BLaER1 treated with 17β-estradiol and CSF1 and Interleukin-3, amounts not matched to agents 10 nM and 100 nM (cell line): ENCODE results near the gene SLC25A15.
A peak's percentile ranks its signal among the peaks of the same experiment; 100 is the strongest.
"Not testable (repeated sequence)": the region's sequence is repeated elsewhere in the genome, so short reads cannot be mapped to it uniquely, and the experiment has no call there.

Experiments
- H3K27ac ChIP-seq, 11 experiments: shearing (Covaris generic); formaldehyde crosslinking; 2 replicates each; pipeline ENCODE4 v1.8.1; 2022
- H3K27me3 ChIP-seq, 11 experiments: shearing (Covaris generic); formaldehyde crosslinking; 2 replicates each; pipeline ENCODE4 v1.8.1; 2022
- H3K36me3 ChIP-seq, 11 experiments: shearing (Covaris generic); formaldehyde crosslinking; 2 replicates each; pipeline ENCODE4 v1.8.1; 2022
- H3K4me1 ChIP-seq, 10 experiments: shearing (Covaris generic); formaldehyde crosslinking; 2 replicates each; pipeline ENCODE4 v1.8.1; 2022
- H3K4me2 ChIP-seq, 11 experiments: shearing (Covaris generic); formaldehyde crosslinking; 2 replicates each; pipeline ENCODE4 v1.8.1; 2022
- H3K4me3 ChIP-seq, 10 experiments: shearing (Covaris generic); formaldehyde crosslinking; 2 replicates each; pipeline ENCODE4 v1.8.1; 2022
- H3K9ac ChIP-seq, 11 experiments: shearing (Covaris generic); formaldehyde crosslinking; 2 replicates each; pipeline ENCODE4 v1.8.1; 2022
- H3K9me3 ChIP-seq, 11 experiments: shearing (Covaris generic); formaldehyde crosslinking; replicated peaks in 1 of 11; 2 replicates each; pipeline ENCODE4 v1.8.1; 2022
- H4K20me1 ChIP-seq, 11 experiments: shearing (Covaris generic); formaldehyde crosslinking; 2 replicates each; pipeline ENCODE4 v1.8.1; 2022
- Cebpa-rat ChIP-seq, 11 experiments: shearing (Covaris generic); IDR thresholded peaks; 2 replicates each; pipeline ENCODE4 v1.8.1; 2022

SLC25A15 gene

DNA sequence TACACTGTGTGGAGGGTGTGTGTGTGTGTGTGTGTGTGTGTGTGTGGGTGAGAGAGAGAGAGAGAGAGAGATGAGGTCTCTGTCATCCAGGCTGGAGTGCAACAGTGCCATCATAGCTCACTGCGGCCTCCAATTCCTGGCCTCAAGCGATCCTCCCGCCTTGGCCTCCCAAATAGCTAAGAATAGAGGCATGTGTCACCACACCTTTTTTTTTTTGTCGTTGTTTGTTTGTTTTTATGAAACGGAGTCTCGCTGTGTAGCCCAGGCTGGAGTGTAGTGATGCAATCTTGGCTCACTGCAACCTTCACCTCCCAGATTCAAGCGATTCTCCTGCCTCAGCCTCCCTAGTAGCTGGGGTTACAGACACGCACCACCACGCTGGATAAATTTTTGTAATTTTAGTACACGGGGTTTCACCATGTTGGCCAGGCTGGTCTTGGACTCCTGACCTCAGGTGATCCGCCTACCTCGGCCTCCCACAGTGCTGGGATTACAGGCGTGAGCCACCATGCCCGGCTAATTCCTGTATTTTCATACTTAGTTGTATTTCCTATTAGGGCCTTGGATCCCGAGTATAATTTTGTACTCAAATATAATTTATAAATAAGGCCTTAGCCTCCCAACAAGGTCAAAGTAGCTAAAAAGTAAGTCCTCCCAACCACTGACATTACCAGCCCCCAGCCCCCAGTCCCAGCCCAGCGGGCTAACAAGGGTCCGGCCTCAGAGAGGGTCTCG is 704 bp upstream of the SLC25A15 start:
- H3K4me3 ChIP-seq, result peak overlapping the region; percentile 65 to 82 (median 73)
- not testable (repeated sequence) for H3K27me3 ChIP-seq, H3K9me3 ChIP-seq, H3K36me3 ChIP-seq
- H4K20me1 ChIP-seq, result peaks cover 0 to 11% (median 0%) of the 10 kb centered on the region in 11 experiments; a peak in 1 of 22 replicates
- H3K9ac ChIP-seq, result peak overlapping the region; percentile 80 to 87 (median 85)
- peak overlapping the region; percentile 85 to 99 (median 96) for H3K4me2 ChIP-seq
- H3K27ac ChIP-seq, result peak overlapping the region; percentile 54 to 86 (median 80)
- H3K4me1 ChIP-seq, result peaks cover 21 to 59% (median 46%) of the 10 kb centered on the region in 10 experiments; a peak in 19 of 20 replicates
- TF ChIP-seq Cebpa-rat (IDR thresholded peaks at IDR 0.05), result peak in 1 of 11 experiments; percentile 39; a peak in 1 of 22 replicates

DNA sequence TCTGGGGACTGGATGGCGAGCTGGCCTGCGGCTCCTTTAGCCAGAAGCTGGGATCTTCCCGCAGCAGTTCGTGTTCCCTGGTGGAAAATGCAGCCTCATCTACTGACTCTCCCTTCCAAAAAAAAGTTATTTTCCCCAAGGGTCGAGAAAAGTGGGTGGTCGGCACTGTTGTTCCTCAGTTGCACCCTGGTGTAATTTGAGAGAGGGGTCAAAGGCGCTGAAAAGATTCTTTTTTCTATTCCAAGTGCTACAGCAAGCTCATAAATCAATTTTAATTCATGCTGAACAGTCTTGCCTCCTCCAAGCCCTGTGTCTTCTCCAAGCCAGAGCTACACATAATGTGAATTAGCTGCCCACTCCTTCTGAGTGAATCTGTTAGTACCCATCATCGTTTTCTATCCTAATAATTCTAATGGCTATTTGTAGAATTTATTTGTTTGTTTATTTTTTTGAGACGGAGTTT is 774 bp downstream of the SLC25A15 start:
- peak overlapping the region; percentile 80 to 87 (median 85) for H3K9ac ChIP-seq

DNA sequence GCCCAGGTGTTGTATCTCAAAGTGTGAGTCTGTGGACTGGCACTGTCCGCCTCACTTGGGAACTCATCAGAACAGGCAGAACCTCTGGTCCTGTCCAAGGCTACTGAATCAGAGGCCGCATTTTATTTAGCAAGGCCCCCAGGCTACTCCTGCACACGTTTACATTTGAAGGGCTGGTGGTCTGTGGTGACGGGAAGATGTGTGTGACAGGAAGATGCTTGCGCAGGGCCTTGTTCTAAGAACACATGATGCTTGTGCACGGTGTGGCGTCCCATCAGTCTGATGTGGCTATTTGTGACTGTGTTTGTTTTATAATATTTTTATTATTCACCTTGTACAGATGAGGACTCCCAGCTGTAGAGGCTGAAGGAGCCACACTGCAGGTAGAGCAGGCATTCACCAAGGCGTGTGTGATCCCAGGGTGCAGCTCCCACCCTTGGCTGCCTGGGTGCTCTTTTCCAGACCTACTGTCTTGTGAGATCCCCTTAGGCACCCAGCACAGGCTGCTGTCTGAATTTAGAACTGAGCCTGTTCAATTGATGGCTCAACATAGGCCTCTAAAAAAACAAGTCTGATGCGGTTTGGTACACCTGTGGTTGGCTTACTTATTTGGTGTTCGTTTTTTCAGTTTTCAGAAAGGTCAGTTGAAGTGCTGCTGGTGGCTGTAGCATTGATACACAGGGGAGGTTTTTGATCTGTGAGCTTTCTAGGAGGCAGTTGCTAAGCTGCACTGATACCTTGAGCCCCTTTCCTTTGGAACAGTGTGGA is 3.1 kb downstream of the SLC25A15 start:
- peaks cover 0 to 45% (median 31%) of the 10 kb centered on the region in 11 experiments; a peak in 20 of 22 replicates for H3K36me3 ChIP-seq
- H3K4me1 ChIP-seq, result peaks cover 2 to 53% (median 39%) of the 10 kb centered on the region in 10 experiments; a peak in 19 of 20 replicates
- TF ChIP-seq Cebpa-rat (IDR thresholded peaks at IDR 0.05), result no peak
- H3K27me3 ChIP-seq, result no peaks in the 10 kb centered on the region
- H3K9ac ChIP-seq, result no peak overlapping the region
- H3K27ac ChIP-seq, result no peak overlapping the region
- no peaks in the 10 kb centered on the region for H3K9me3 ChIP-seq
- no peak overlapping the region for H3K4me3 ChIP-seq
- peaks cover 0 to 11% (median 0%) of the 10 kb centered on the region in 11 experiments; a peak in 1 of 22 replicates for H4K20me1 ChIP-seq
- H3K4me2 ChIP-seq, result peak overlapping the region in 8 of 11 experiments; percentile 19 to 65 (median 51); a peak in 15 of 22 replicates

More for the DNA sequence above, 774 bp downstream of the SLC25A15 start:
- Histone ChIP-seq H4K20me1 (peaks cover 0 to 11% (median 0%) of the 10 kb centered on the region in 11 experiments; a peak in 1 of 22 replicates), H3K36me3 (peaks cover 0 to 24% (median 19%) of the 10 kb centered on the region in 11 experiments; a peak in 20 of 22 replicates), H3K27ac (peak overlapping the region in 10 of 11 experiments; percentile 74 to 86 (median 82); a peak in 18 of 22 replicates), H3K4me2 (peak overlapping the region; percentile 85 to 99 (median 96)), H3K27me3 (no peaks in the 10 kb centered on the region), H3K4me1 (peaks cover 12 to 59% (median 45%) of the 10 kb centered on the region in 10 experiments; a peak in 19 of 20 replicates), H3K9me3 (no peaks in the 10 kb centered on the region), H3K4me3 (peak overlapping the region; percentile 65 to 82 (median 73))
- TF ChIP-seq Cebpa-rat (IDR thresholded peaks at IDR 0.05), result no peak

DNA sequence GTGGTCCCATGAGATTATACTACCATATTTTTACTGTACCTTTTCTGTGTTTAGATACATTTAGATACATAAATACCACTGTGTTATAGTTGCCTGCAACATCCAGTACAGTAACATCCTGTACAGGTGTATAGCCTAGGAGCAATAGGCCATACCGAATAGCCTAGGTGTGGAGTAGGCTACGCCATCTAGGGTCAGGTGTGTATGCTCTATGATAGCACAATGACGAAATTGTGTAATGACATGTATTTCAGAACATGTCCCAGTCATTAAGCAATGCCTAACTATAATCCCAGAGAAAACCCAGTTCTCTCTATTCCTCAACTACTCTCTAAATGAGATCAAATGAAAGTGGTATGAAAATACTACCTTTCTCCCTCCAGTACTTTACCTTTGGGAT is 3.9 kb downstream of the SLC25A15 start:
- H3K4me1 ChIP-seq, result peaks cover 10 to 59% (median 44%) of the 10 kb centered on the region in 10 experiments
- no peak overlapping the region for H3K9ac ChIP-seq
- H3K27ac ChIP-seq, result no peak overlapping the region
- H3K4me2 ChIP-seq, result peak overlapping the region in 7 of 11 experiments; percentile 24 to 65 (median 52); a peak in 10 of 22 replicates
- H3K9me3 ChIP-seq, result no peaks in the 10 kb centered on the region
- peaks cover 0 to 45% (median 31%) of the 10 kb centered on the region in 11 experiments; a peak in 20 of 22 replicates for H3K36me3 ChIP-seq
- no peak overlapping the region for H3K4me3 ChIP-seq
- peaks cover 0 to 11% (median 0%) of the 10 kb centered on the region in 11 experiments; a peak in 1 of 22 replicates for H4K20me1 ChIP-seq
- TF ChIP-seq Cebpa-rat (IDR thresholded peaks at IDR 0.05), result no peak
- H3K27me3 ChIP-seq, result no peaks in the 10 kb centered on the region

DNA sequence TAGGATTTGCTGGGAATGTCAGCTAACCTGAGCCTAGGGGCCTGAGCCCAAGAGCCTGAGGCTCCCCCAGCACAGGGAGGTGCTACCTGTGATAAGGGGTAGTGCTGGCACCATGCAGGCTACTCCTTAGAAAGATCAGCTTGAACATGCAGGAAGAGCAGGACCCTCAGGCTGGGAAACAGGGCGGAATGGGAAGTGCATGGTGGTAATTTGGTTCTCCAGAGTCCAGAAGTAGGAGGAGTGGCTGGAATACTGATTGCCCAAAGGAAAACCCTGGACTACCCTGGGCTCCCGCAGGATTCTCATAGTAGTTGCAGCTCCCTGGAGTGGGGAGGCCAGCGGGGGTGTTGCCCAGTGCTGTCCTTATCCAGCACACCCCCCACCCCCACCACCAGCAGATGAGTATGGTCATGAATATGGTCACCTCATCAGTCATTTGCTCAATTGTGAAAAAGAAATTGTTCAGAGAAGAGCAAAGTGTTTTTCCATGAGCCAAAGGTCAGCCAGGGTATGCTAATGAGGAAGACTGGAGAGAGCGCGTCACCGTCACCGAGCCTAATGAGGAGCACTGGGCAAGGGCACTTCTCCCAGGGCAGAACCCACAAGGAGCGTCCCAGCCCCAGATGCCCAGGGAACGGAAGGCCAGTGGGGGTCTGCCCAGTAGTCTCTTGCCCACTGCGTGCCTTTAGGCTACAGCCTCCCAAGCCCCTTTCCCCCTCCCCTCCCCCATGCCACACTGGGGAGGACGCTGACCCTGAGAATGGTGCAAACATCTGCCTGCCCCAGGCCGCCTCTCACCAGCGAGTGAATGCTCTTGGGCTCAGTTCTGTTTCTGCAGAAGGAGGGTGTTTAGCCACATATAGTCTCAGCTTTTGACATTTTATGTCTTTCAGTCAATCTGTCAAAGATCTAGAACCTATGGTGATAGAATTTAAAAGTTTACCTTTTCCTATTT is 5.3 kb downstream of the SLC25A15 start:
- H3K9ac ChIP-seq, result no peak overlapping the region
- H4K20me1 ChIP-seq, result peaks cover 0 to 11% (median 0%) of the 10 kb centered on the region in 11 experiments; a peak in 1 of 22 replicates
- H3K4me3 ChIP-seq, result no peak overlapping the region
- H3K36me3 ChIP-seq, result peaks cover 0 to 53% (median 39%) of the 10 kb centered on the region in 11 experiments; a peak in 20 of 22 replicates
- no peak overlapping the region for H3K4me2 ChIP-seq
- no peaks in the 10 kb centered on the region for H3K27me3 ChIP-seq
- no peak overlapping the region for H3K27ac ChIP-seq
- H3K4me1 ChIP-seq, result peaks cover 16 to 66% (median 47%) of the 10 kb centered on the region in 10 experiments
- H3K9me3 ChIP-seq, result no peaks in the 10 kb centered on the region
- TF ChIP-seq Cebpa-rat (IDR thresholded peaks at IDR 0.05), result no peak

DNA sequence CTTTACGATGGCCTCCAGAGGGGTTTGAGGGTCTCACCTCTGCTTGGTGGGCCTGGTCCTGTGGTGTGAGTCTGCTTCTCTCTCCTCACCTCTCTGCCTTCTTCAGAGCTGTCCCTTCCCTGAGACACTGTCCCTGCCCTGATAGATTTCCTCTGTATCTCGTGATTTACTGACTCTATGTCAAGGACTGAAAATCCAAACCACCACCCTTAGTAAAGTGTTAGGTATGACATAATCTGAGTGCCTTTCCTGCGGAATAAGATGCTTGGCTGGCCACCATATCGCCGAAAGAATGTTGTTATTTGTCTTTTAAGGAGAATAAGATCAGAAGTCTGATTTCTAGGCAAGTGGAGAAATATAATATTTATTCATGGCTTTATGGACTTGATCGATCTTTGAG is 7.2 kb downstream of the SLC25A15 start:
- Histone ChIP-seq H3K4me3 (no peak overlapping the region), H3K4me1 (peaks cover 16 to 51% (median 37%) of the 10 kb centered on the region in 10 experiments)

DNA sequence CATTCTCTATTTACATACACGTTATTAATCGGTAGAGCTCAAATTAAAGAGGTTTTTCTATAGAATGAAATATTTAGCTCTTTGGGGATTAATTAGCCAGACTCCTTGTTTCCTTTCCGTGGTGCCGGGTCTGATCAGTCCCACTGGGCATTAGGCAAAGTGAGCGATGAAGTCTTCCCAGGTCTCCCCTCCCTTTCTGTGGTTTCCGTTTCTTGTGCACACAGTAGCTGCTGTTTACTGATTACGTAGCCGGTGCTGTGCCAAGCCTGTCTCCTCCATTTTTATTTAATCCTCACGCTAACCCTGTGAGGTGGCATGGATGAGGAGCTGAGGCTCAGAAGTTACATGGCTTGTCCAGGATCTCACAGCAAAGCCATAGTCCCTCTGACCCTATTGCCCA is 9.0 kb downstream of the SLC25A15 start:
- H3K4me2 ChIP-seq, result peak overlapping the region; percentile 59 to 89 (median 77)

More for the DNA sequence above, 7.2 kb downstream of the SLC25A15 start:
- H4K20me1 ChIP-seq, result peaks cover 0 to 11% (median 0%) of the 10 kb centered on the region in 11 experiments; a peak in 1 of 22 replicates
- H3K27me3 ChIP-seq, result no peaks in the 10 kb centered on the region
- no peak overlapping the region for H3K4me2 ChIP-seq
- no peak overlapping the region for H3K27ac ChIP-seq
- peaks cover 0 to 72% (median 57%) of the 10 kb centered on the region in 11 experiments; a peak in 21 of 22 replicates for H3K36me3 ChIP-seq
- H3K9me3 ChIP-seq, result no peaks in the 10 kb centered on the region
- TF ChIP-seq Cebpa-rat (IDR thresholded peaks at IDR 0.05), result no peak
- H3K9ac ChIP-seq, result no peak overlapping the region

More for the DNA sequence above, 9.0 kb downstream of the SLC25A15 start:
- Histone ChIP-seq H4K20me1 (no peaks in the 10 kb centered on the region), H3K27me3 (no peaks in the 10 kb centered on the region), H3K9me3 (no peaks in the 10 kb centered on the region), H3K27ac (peak overlapping the region in 10 of 11 experiments; percentile 41 to 77 (median 62); a peak in 19 of 22 replicates), H3K36me3 (peaks cover 0 to 84% (median 69%) of the 10 kb centered on the region in 11 experiments; a peak in 21 of 22 replicates), H3K4me3 (peak overlapping the region in 3 of 10 experiments; percentile 20 to 35 (median 33); a peak in 3 of 20 replicates), H3K4me1 (peaks cover 16 to 33% (median 25%) of the 10 kb centered on the region in 10 experiments), H3K9ac (peak overlapping the region in 10 of 11 experiments; percentile 23 to 63 (median 53); a peak in 19 of 22 replicates)
- TF ChIP-seq Cebpa-rat (IDR thresholded peaks at IDR 0.05), result no peak
